Activated CD8-positive, alpha-beta memory T cell treated with anti-CD3 and anti-CD28 coated beads, Interleukin-2, amount 50 U/mL, for 24 hours (primary cell): ENCODE measurements around the gene KIRREL2.
"Not testable (repeated sequence)": the region's sequence is repeated elsewhere in the genome, so short reads cannot be mapped to it uniquely, and the experiment has no call there.

Experiments
- DNase-seq: peaks from one replicate; pipeline ENCODE4 v3.0.0-alpha.2; 2020; ENCODE audit errors: extremely low read depth

Gene KIRREL2

DNA sequence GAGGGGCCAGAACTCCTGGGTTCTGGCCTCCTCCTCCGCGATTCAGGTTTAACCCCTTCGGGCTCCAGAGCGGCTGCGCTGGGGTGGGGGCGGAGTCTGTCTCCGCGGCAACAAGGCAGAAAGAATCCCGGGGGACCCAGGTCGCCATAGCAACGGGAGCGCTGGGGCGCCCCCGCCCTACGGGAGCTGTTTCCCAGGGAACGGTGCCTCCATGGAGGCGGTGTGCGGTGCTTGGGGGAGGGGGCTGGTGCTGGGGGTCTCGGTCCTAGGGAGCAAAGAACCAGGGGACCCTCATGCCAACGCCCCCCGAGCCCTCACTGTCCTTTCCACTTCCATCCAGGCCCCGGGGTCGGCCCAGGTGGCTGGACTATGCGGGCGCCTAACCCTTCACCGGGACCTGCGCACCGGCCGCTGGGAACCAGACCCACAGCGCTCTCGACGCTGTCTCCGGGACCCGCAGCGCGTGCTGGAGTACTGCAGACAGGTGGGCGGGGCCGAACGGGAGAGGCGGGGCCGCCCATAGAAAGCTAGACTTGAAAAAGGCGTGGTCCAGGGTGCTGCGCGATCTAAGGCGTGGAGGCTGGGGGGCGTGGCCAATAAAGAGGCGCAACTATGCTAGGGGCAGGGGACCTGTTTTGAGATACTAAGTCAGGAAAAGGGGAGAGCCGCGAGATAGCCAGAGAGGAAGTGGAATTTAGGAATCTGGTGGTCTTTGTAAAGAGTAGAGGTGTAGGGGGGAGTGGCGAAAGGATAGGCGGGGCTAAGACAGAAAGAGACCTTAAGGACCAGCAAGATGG is 12.8 kb downstream of the KIRREL2 start:
- peak; percentile 41 for DNase-seq

GRCh38 chr19:35870124-35870736 is 13.5 kb downstream of the KIRREL2 start:
- DNase-seq, result not testable (repeated sequence)

- DNase-seq, result no peak
These were observed 14.1 kb downstream of the KIRREL2 start for GRCh38 chr19:35870798-35871197.

DNA sequence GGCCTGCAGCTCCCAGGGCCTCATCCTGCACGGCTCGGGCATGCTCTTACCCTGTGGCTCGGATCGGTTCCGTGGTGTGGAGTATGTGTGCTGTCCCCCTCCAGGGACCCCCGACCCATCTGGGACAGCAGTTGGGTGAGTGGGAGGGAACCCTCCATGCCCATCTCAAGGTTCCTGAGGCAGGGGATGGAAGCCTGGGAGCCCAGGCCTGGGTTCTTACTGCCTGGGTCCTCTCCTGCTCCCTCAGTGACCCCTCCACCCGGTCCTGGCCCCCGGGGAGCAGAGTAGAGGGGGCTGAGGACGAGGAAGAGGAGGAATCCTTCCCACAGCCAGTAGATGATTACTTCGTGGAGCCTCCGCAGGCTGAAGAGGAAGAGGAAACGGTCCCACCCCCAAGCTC is 14.9 kb downstream of the KIRREL2 start:
- DNase-seq, result no peak

DNA sequence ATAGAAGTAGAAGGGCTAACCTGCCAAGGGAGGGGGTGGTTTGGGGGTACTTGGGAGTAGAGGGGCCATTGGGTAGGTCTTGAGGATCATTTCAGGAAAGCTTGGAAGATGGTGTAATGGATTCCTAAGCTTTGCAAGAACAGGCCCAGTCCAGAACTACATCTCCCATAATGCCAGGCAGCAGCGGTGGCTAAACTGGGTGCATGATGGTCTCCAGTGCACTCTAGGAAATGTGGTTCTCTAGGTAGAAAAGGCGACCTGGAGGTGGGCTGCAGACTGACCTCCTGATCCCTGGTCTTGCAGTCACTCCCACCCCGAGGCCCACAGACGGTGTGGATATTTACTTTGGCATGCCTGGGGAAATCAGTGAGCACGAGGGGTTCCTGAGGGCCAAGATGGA is 15.5 kb downstream of the KIRREL2 start:
- DNase-seq, result no peak

- no peak for DNase-seq
These were observed 17.8 kb downstream of the KIRREL2 start for GRCh38 chr19:35874392-35874930.

- DNase-seq, result no peak
These were observed 22.4 kb downstream of the KIRREL2 start for GRCh38 chr19:35879068-35879467.

- DNase-seq, result no peak
These were observed 23.1 kb downstream of the KIRREL2 start for GRCh38 chr19:35879770-35880317.

GRCh38 chr19:35882114-35882832 is 25.6 kb downstream of the KIRREL2 start:
- DNase-seq, result no peak

- DNase-seq, result no peak
These were observed 27.2 kb downstream of the KIRREL2 start for GRCh38 chr19:35883882-35884281.

DNA sequence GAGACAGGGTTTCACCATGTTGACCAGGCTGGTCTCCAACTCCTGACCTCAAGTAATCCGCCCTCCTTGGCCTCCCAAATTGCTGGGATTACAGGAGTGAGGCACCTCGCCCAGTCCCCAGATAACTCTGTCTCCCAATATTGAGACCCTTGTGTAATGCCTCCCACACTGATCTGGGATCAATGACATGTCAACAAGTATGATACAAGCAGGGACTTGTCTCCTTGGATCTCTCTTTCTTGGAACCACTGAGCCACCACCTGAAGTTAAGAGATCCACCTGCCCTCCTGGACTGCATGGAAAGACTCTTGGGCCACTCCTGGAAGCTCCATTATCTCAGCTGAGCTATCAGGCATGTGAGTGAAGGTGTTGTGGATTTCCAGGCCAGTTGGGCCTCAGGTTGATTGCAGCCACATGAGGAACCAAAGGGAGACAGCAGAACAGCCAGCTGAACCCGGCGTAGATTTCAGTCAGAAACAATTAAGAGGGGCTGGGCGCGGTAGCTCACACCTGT is 28.6 kb downstream of the KIRREL2 start:
- no peak for DNase-seq

DNA sequence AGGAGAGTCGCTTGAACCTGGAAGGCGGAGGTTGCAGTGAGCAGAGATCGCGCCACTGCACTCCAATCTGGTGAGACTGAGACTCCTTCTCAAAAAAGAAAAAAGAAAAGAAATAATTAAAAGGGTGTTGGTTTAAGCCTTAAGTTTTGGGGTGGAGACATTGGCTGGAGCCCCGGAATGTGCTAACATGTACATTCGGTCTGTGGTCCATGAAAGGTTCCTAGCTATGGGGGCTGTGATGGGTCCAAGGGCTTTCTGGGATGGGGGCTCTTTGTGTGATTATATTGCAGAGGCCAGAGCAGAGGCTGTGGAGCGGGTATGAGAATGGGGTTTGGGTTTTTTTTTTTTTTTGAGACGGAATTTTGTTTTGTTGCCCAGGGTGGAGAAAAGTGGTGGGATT is 29.2 kb downstream of the KIRREL2 start:
- no peak for DNase-seq

- DNase-seq, result no peak
These were observed 30.5 kb downstream of the KIRREL2 start for GRCh38 chr19:35887197-35887596.

DNA sequence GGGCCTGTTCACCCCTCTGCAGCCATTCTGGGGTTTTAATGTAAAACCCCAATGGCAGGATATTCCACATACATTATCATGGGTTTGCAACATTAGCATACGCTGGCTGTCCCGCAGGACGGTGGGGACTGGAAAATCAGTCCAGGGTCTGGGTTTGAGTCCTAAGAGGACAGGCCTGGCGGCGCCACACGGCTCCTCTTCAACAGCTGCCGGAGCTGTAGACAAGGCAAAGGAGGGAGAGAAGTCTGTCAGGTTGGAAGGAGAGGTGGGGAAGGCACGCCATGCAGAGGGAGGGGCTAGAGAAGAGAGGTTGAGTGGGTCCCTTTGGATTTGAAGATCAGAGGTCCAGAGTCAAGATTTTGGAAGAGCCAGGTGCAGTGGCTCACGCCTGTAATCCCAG is 31.7 kb downstream of the KIRREL2 start:
- DNase-seq, result no peak

GRCh38 chr19:35889370-35890112 is 32.8 kb downstream of the KIRREL2 start:
- DNase-seq, result no peak

GRCh38 chr19:35890113-35890650 is 33.5 kb downstream of the KIRREL2 start:
- no peak for DNase-seq

- not testable (repeated sequence) for DNase-seq
These were observed 35.1 kb downstream of the KIRREL2 start for GRCh38 chr19:35891819-35892218.

DNA sequence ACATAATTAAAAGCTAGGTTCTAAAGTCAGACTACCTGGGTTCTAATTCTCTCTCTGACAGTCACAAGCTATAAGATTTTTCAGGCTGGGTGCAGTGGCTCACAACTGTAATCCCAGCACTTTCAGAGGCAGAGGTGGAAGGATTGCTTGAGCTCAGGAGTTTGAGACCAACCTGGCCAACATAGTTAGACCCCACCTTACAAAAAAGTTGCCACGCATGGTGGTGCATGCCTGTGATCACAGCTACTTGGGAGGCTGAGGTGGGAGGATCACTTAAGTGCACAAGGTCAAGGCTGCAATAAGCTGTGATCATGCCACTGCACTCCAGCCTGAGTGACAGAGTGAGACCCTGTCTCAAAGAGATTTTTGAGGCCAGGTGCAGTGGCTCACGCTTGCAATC is 37.6 kb downstream of the KIRREL2 start:
- no peak for DNase-seq

- DNase-seq, result no peak
These were observed 39.4 kb downstream of the KIRREL2 start for GRCh38 chr19:35895911-35896642.

DNA sequence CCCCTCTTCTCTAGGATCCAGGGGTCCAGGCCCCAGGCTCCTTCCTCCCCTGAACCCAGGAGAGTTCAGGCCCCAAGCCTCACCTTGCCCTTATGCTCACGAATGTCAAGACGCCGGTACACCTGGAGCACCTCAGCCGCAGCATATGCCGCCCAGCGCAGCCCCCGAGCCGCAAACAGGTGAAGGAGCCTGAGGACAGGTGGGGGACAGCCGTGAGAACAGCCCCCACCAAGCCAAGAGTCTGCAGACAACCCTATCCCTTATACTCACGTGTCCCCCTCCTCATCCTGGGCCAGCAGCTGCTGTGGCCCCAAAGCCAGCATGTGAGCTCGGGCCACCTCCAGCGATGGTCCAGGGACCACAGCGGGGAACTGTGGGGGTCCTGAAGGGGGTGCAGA is 39.9 kb downstream of the KIRREL2 start:
- no peak for DNase-seq
